ENCODE measurements around the gene PDZD2.
"Not testable (repeated sequence)": the region's sequence is repeated elsewhere in the genome, so short reads cannot be mapped to it uniquely, and the experiment has no call there.

The PDZD2 gene

DNA sequence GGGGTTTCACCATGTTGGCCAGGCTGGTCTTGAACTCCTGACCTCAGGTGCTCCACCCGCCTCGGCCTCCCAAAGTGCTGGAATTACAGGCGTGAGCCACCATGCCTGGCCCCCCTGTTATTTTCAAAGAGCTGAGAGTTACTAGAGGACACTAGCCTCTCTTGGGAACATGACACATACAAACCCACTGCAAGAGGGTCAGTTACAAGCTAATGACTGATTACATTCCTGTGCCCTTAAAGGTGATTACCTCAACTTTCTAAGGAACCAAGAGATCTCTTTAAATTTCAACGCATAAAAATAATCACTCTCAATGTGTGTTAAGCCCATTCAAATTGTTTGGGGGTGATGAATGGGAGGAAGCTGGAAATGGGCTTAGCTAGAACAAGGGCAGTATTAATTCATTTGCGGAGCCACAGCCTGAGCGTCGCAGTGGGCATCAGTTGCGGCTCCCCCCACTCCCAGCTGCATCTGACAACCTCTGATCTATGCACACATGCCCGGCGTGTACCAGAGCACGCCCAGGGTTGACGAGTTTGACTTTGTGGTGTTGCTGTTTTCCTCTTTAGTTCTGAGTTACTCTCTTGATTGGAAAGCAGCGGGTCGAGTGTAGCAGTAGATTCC is 388.3 kb downstream of the PDZD2 start:
- Histone ChIP-seq H3K9ac (ENCODE audit: low read length) (no peak overlapping the region), H3K27ac (ENCODE audit: low read depth, low read length) (no peak overlapping the region), H3K36me3 (ENCODE audit: insufficient read depth, low read length) (no peaks in the 10 kb centered on the region), H3K4me3 (ENCODE audit: low read depth in 1 of 2, low read length in 2 of 2) (no peak overlapping the region), H3K9me3 (ENCODE audit: low read length) (no peaks in the 10 kb centered on the region), H3K4me1 (ENCODE audit: insufficient read depth, low read length) (peaks cover 9% of the 10 kb centered on the region), H3K27me3 (ENCODE audit: control insufficient read depth in 1 of 2, insufficient read depth in 2 of 2, low read length in 2 of 2) (no peaks in the 10 kb centered on the region)

DNA sequence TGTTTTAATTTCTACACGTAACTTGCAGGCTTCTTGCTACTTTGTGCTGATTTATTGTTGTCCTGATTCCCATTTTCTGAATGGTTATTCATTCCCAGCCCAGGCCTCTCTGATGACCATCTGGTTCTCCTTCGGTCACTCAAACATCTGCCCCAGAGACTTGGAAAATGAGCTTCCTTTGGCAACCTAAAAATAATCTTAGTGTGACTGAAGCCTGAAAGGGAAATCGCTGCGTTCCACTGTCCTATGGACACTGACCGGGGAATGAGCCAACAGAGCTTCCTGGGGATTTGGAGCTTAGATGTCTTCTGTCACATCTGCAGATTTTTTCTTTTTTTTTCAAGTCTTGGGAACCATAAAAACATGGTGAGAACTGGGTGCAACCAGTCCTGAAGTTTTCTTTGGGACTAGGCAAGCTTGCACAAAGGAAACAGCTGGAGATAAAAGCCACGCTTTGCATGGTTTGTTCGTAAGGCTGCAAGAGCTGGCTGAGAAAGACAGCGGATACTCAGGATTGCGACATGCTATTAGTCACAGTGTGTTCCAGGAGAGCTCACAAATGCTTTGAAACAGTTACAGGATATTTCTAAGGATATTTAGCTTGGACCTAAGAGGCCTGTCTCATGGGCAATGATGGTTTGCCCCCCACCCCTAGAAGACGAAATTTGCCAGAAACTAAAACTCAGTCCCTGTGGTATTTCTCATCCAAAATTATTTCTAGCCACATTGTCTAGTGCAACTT is 389.0 kb downstream of the PDZD2 start:
- Histone ChIP-seq H3K4me3 (ENCODE audit: low read depth in 1 of 2, low read length in 2 of 2) (no peak overlapping the region), H3K36me3 (ENCODE audit: insufficient read depth, low read length) (no peaks in the 10 kb centered on the region), H3K4me1 (ENCODE audit: insufficient read depth, low read length) (peaks cover 9% of the 10 kb centered on the region), H3K27ac (ENCODE audit: low read depth, low read length) (no peak overlapping the region), H3K27me3 (ENCODE audit: control insufficient read depth in 1 of 2, insufficient read depth in 2 of 2, low read length in 2 of 2) (no peaks in the 10 kb centered on the region), H3K9me3 (ENCODE audit: low read length) (no peaks in the 10 kb centered on the region), H3K9ac (ENCODE audit: low read length) (no peak overlapping the region)

DNA sequence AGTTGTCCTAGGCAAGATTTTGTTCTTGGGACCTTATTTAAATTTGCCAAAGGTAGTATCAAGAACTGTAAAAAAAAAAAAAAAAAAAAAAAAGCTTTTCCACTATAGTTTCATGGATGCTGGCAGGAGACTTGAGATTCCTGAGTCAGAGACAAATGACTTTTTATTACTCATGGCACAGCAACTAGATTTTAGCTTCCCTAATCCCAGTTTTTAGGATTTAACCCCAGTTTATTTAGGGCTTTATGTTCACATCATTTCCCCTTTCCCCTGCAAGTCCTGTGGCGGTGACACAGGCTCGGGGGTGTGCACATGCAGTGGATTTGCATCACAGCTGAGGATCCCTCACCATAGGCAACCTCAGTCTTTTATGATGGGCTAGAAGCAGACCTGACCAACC is 390.3 kb downstream of the PDZD2 start:
- H3K27ac ChIP-seq (ENCODE audit: low read depth, low read length) = no peak overlapping the region
- no peaks in the 10 kb centered on the region for H3K36me3 ChIP-seq (ENCODE audit: insufficient read depth, low read length)
- peaks cover 9% of the 10 kb centered on the region for H3K4me1 ChIP-seq (ENCODE audit: insufficient read depth, low read length)
- no peaks in the 10 kb centered on the region for H3K9me3 ChIP-seq (ENCODE audit: low read length)
- H3K4me3 ChIP-seq (ENCODE audit: low read depth in 1 of 2, low read length in 2 of 2) = no peak overlapping the region
- H3K27me3 ChIP-seq (ENCODE audit: control insufficient read depth in 1 of 2, insufficient read depth in 2 of 2, low read length in 2 of 2) = no peaks in the 10 kb centered on the region
- no peak overlapping the region for H3K9ac ChIP-seq (ENCODE audit: low read length)

DNA sequence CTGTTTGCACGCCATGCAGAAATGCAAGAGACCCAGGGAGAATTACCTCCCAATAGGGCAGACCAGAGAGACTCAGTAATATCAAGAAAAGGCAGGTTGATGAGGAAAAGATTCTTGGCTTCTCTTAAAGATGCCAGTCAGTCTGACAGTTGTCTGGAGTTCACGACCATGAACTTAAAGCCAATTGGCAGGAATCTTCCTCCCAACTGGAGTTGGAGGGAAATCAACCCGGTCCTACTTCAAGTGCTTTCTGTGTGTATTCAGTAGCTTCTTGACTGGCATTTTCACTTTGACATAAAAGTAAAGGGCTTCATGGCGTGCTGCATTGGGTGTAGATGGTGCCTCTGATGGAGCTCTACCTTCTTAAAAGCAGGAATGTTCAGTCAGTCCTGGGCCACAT is 390.9 kb downstream of the PDZD2 start:
- H3K9me3 ChIP-seq (ENCODE audit: low read length) = no peaks in the 10 kb centered on the region
- H3K4me1 ChIP-seq (ENCODE audit: insufficient read depth, low read length) = peaks cover 9% of the 10 kb centered on the region
- no peak overlapping the region for H3K9ac ChIP-seq (ENCODE audit: low read length)
- no peak overlapping the region for H3K4me3 ChIP-seq (ENCODE audit: low read depth in 1 of 2, low read length in 2 of 2)
- no peaks in the 10 kb centered on the region for H3K27me3 ChIP-seq (ENCODE audit: control insufficient read depth in 1 of 2, insufficient read depth in 2 of 2, low read length in 2 of 2)
- H3K27ac ChIP-seq (ENCODE audit: low read depth, low read length) = no peak overlapping the region
- H3K36me3 ChIP-seq (ENCODE audit: insufficient read depth, low read length) = no peaks in the 10 kb centered on the region

DNA sequence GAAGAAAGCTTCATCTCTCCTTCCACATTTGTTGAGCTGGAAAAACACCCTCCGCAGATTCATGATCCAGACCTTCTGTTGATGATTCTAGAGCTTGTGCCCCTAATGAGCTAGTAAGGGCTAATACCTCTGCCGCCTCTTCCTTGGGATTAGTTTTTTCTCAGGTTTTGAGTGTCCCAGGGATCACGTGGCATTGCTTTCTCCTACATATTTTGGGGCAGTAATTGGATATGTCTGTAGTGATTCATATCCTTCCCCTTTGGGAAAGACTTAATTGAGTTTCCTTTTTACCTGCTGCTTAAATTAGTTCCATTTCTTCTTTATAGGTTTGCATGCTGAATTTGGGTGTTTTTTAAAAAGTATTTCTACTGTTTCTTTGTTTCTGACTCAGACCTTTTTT is 391.3 kb downstream of the PDZD2 start:
- Histone ChIP-seq H3K27ac (ENCODE audit: low read depth, low read length) (no peak overlapping the region), H3K4me3 (ENCODE audit: low read depth in 1 of 2, low read length in 2 of 2) (no peak overlapping the region), H3K9ac (ENCODE audit: low read length) (no peak overlapping the region), H3K9me3 (ENCODE audit: low read length) (no peaks in the 10 kb centered on the region), H3K27me3 (ENCODE audit: control insufficient read depth in 1 of 2, insufficient read depth in 2 of 2, low read length in 2 of 2) (no peaks in the 10 kb centered on the region), H3K4me1 (ENCODE audit: insufficient read depth, low read length) (peaks cover 9% of the 10 kb centered on the region), H3K36me3 (ENCODE audit: insufficient read depth, low read length) (no peaks in the 10 kb centered on the region)

DNA sequence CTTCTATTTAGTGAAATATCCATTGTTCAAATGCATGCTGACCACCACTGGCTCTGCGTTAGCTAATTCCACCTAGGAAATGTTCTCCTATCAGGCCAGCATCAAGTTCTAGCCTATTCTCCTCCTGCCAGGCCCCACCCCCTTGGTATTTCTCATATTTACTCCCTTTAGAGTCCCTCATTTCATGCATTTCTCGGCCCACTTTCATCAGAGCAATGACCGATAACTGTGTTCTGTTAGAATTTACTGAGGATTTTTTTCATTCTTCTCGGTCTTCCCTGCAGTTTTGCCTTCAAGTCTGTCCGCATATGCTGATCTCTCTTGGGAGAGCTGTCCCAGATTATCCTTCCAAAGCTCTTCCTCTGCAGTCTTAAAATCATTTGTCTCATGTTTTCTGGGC is 391.8 kb downstream of the PDZD2 start:
- H3K27ac ChIP-seq (ENCODE audit: low read depth, low read length) = no peak overlapping the region
- peaks cover 9% of the 10 kb centered on the region for H3K4me1 ChIP-seq (ENCODE audit: insufficient read depth, low read length)
- H3K27me3 ChIP-seq (ENCODE audit: control insufficient read depth in 1 of 2, insufficient read depth in 2 of 2, low read length in 2 of 2) = no peaks in the 10 kb centered on the region
- no peak overlapping the region for H3K9ac ChIP-seq (ENCODE audit: low read length)
- H3K4me3 ChIP-seq (ENCODE audit: low read depth in 1 of 2, low read length in 2 of 2) = no peak overlapping the region
- no peaks in the 10 kb centered on the region for H3K9me3 ChIP-seq (ENCODE audit: low read length)
- H3K36me3 ChIP-seq (ENCODE audit: insufficient read depth, low read length) = no peaks in the 10 kb centered on the region

DNA sequence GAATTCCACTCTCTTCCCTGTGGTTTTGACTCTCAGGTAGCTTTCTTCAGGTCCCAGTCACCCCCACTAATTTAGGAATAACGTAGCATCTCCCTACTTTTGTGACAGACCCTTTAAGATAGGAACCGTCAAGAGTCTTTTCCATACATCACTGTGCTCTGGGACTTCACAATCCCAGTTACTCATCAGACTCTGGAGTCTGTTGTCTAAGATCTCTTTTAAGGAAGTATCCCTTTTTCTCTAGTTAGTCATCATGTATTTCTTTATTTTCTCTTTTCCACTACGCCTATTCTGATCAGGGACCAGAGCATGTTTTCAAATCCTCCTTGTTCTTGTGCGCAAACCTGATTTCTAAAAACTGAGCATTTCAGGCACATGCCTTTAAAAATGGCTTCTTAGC is 392.2 kb downstream of the PDZD2 start:
- H3K4me1 ChIP-seq (ENCODE audit: insufficient read depth, low read length) = peaks cover 9% of the 10 kb centered on the region
- no peaks in the 10 kb centered on the region for H3K9me3 ChIP-seq (ENCODE audit: low read length)
- H3K9ac ChIP-seq (ENCODE audit: low read length) = no peak overlapping the region
- H3K4me3 ChIP-seq (ENCODE audit: low read depth in 1 of 2, low read length in 2 of 2) = no peak overlapping the region
- H3K27ac ChIP-seq (ENCODE audit: low read depth, low read length) = no peak overlapping the region
- H3K27me3 ChIP-seq (ENCODE audit: control insufficient read depth in 1 of 2, insufficient read depth in 2 of 2, low read length in 2 of 2) = no peaks in the 10 kb centered on the region
- no peaks in the 10 kb centered on the region for H3K36me3 ChIP-seq (ENCODE audit: insufficient read depth, low read length)

DNA sequence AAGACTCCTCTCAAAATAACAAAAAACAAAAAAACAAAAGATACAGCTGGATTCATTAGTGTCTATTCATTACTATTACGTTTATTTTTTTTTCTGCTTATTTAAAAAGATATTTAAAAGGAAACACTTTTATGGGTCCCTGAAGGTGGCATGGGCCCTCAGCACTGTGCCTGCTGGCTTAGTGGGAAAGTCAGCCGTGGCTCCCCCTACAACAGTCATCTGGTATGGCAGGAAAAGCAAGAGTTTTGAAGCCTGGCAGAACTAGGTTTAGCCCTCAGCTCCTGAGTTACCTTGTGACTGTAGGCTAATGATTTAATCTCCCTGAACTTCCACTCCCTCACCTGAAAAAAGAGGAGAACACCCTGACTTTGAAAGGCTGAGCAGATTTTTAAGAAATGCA is 399.6 kb downstream of the PDZD2 start:
- Histone ChIP-seq H3K27me3 (ENCODE audit: control insufficient read depth in 1 of 2, insufficient read depth in 2 of 2, low read length in 2 of 2) (no peaks in the 10 kb centered on the region), H3K9ac (ENCODE audit: low read length) (no peak overlapping the region), H3K27ac (ENCODE audit: low read depth, low read length) (no peak overlapping the region), H3K4me3 (ENCODE audit: low read depth in 1 of 2, low read length in 2 of 2) (no peak overlapping the region), H3K9me3 (ENCODE audit: low read length) (no peaks in the 10 kb centered on the region), H3K36me3 (ENCODE audit: insufficient read depth, low read length) (no peaks in the 10 kb centered on the region), H3K4me1 (ENCODE audit: insufficient read depth, low read length) (no peaks in the 10 kb centered on the region)

DNA sequence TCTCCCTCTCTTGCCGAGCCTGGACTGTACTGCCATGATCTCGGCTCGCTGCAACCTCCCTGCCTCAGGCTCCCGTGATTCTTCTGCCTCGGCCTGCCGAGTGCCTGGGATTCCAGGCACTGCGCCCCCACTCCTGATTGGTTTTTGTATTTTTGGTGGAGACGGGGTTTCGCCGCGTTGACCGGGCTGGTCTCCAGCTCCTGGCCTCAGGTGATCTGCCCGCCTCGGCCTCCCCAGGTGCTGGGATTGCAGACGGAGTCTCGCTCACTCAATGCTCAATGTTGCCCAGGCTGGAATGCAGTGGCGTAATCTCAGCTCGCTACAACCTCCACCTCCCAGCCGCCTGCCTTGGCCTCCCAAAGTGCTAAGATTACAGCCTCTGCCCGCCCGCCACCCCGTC is 400.2 kb downstream of the PDZD2 start:
- H3K9ac ChIP-seq (ENCODE audit: low read length); H3K4me1 ChIP-seq (ENCODE audit: insufficient read depth, low read length); H3K4me3 ChIP-seq (ENCODE audit: low read depth in 1 of 2, low read length in 2 of 2); H3K9me3 ChIP-seq (ENCODE audit: low read length); H3K27me3 ChIP-seq (ENCODE audit: control insufficient read depth in 1 of 2, insufficient read depth in 2 of 2, low read length in 2 of 2); H3K27ac ChIP-seq (ENCODE audit: low read depth, low read length); H3K36me3 ChIP-seq (ENCODE audit: insufficient read depth, low read length): not testable (repeated sequence)

DNA sequence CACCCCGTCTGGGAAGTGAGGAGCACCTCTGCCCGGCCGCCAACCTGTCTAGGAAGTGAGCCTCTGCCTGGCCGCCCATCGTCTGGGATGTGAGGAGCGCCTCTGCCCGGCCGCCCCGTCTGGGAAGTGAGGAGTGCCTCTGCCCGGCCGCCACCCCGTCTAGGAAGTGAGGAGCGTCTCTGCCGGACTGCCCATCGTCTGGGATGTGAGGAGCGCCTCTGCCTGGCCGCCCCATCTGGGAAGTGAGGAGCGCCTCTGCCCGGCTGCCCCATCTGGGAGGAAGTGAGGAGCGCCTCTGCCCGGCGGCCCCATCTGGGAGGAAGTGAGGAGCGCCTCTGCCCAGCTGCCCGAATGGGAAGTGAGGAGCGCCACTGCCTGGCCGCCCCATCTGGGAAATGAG is 400.7 kb downstream of the PDZD2 start:
- H3K27ac ChIP-seq (ENCODE audit: low read depth, low read length); H3K4me3 ChIP-seq (ENCODE audit: low read depth in 1 of 2, low read length in 2 of 2); H3K9ac ChIP-seq (ENCODE audit: low read length); H3K27me3 ChIP-seq (ENCODE audit: control insufficient read depth in 1 of 2, insufficient read depth in 2 of 2, low read length in 2 of 2); H3K4me1 ChIP-seq (ENCODE audit: insufficient read depth, low read length); H3K9me3 ChIP-seq (ENCODE audit: low read length); H3K36me3 ChIP-seq (ENCODE audit: insufficient read depth, low read length): not testable (repeated sequence)

DNA sequence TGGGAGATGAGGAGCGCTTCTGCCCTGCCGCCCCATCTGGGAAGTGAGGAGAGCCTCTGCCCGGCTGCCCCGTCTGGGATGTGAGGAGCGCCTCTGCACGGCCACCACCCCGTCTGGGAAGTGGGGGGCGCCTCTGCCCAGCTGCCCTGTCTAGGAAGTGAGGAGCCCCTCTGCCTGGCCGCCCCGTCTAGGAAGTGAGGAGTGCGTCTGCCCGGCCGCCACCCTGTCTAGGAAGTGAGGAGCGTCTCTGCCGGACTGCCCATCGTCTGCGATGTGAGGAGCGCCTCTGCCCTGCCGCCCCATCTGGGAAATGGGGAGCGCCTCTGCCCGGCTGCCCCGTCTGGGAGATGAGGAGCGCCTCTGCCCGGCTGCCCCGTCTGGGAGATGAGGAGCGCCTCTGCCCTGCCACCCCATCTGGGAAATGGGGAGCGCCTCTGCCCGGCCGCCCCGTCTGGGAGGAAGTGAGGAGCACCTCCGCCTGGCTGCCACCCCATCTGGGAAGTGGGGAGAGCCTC is 401.3 kb downstream of the PDZD2 start:
- not testable (repeated sequence) for H3K9me3 ChIP-seq (ENCODE audit: low read length); H3K27me3 ChIP-seq (ENCODE audit: control insufficient read depth in 1 of 2, insufficient read depth in 2 of 2, low read length in 2 of 2); H3K4me3 ChIP-seq (ENCODE audit: low read depth in 1 of 2, low read length in 2 of 2); H3K27ac ChIP-seq (ENCODE audit: low read depth, low read length); H3K36me3 ChIP-seq (ENCODE audit: insufficient read depth, low read length); H3K9ac ChIP-seq (ENCODE audit: low read length); H3K4me1 ChIP-seq (ENCODE audit: insufficient read depth, low read length)

DNA sequence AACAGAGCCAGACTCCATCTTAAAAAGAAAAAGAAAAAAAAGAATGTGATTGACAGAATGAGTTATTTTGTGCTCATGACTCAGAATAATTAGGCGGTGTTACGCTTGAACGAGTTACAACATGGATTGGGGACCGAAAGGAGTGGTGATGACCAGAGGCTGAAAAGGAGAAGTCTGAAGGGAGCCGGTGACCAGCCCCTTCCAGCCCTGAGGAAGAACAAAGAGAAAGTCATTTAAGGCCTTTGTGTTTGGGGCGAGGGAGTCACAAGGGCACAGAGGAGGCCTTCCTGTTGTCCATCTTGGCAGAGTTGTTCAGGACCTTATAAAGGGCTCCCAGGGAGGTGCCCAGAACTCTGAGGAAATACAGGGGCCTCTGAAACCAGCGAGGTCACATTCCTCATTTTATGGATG is 403.6 kb downstream of the PDZD2 start:
- Histone ChIP-seq H3K4me3 (ENCODE audit: low read depth in 1 of 2, low read length in 2 of 2) (no peak overlapping the region), H3K36me3 (ENCODE audit: insufficient read depth, low read length) (no peaks in the 10 kb centered on the region), H3K9ac (ENCODE audit: low read length) (no peak overlapping the region), H3K27me3 (ENCODE audit: control insufficient read depth in 1 of 2, insufficient read depth in 2 of 2, low read length in 2 of 2) (no peaks in the 10 kb centered on the region), H3K27ac (ENCODE audit: low read depth, low read length) (no peak overlapping the region), H3K9me3 (ENCODE audit: low read length) (no peaks in the 10 kb centered on the region), H3K4me1 (ENCODE audit: insufficient read depth, low read length) (no peaks in the 10 kb centered on the region)

All from muscle layer of colon (tissue), 2 donors.